D341Med (cell line): ENCODE results near the gene TRPM3.
A peak's percentile ranks its signal among the peaks of the same experiment; 100 is the strongest.

ENCODE experiments used
- DNase-seq: peaks from one replicate; pipeline ENCODE4 v3.0.0; 2012; ENCODE audit warnings: low spot score

TRPM3 gene

DNA sequence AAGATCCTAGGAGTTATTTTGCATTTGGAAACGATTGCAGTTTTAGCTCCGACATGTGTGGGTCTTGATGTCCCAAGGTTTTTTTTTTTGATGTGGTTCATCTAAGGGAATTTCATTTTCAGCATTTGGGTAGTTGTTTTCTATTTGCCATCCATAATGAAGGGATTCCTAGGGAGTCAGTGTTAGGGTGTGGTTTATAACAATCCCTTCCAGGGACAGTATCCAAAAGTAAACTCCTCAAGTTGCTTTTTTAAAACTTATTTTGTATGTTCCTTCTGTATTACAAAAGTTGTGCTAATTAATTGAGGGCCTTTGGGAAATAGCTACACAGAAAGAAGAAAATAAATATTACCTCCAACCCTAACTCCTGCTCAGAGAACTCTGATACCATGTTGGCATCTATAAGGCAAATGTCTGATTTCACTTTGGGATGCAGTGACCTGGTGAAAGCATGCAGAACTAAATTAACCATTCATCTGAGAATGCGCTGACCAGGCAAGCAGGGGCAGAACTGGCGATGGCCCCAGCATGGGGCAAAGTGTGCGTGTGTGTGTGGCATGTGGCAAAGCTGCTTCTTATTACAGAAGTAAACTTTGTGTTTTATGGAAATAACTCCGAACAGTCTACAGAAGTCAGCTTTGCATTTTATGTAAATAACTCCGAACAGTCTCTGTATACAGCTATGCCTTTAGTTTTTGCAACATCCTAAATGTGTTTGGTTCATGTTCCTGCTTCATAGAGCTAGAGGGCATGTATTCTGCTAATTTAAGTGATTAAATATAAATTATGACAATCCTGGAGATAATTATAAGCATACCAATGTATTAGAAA is 237.2 kb downstream of the TRPM3 start:
- DNase-seq: no peak

DNA sequence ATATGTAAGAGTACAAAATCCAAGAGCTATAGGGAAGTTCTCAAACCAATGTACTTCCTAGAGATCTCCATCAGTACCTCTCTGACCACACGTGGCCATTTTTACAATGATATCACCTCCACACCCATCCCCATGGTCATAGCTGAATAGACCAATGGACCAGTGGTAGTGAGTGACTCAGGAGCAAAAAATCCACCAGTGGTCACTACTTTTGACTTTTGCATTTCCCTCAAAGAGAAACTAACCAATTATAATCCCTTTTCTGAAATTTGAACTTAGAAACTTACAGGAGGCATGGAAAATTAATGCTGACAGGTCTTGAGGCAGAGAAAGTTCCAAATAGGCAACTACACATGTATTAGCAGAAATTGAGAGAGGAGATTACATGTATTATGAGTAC is 238.4 kb downstream of the TRPM3 start:
- no peak for DNase-seq

DNA sequence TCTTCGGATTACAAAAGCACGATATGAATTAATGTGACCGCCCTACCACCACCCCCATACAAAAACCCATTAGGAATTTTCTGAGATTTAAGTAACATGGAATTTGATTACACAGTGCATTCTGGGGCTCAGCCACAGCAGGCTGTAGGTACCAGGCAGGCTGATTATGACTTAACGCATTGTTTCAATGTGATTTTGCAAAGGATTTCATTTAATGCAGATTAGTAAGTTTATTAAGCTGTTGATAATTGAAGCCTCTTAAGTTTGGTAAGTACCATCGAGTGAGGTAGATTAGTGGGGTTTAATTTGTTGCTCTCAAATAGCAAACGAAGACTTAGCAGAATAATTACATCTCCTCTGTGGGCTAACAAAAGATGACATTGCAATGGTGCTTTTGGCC is 240.1 kb downstream of the TRPM3 start:
- peak; percentile 54 for DNase-seq

DNA sequence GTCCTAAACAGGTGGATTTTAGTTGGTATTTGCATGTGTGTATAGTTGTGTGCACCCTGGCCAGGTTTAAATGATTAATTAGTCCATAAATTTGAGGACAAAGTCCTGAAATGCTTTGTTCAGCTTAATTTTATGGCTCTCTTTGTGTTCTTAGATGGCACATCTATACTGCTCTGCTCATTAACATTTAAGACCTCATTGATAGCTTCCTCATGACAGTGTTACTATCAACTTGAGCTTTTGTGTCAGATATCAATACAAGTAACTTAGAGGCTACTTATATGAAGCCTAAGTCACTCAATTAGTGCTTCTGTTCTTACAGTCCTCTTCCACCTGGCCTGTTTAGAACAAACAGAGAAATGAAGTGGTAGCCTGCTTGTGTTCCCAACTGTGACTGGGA is 240.9 kb downstream of the TRPM3 start:
- no peak for DNase-seq

DNA sequence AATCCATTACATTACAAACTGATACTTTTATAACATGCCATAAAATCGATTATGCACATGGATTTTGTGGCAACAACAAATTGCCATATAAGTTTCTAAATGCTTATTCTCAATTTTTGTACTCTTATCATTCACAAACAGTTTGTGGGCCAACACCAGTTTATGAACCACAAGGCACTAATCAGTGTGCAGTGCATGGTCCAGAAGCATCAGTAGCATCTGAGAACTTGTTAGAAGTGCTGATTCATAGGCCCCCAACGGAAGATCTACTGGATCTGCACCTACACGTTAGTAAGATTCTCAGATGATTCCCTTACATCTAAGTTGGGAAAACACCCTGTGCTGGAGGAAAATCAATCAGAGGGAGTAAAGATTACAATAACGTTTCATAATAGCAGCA is 242.8 kb downstream of the TRPM3 start:
- no peak for DNase-seq

DNA sequence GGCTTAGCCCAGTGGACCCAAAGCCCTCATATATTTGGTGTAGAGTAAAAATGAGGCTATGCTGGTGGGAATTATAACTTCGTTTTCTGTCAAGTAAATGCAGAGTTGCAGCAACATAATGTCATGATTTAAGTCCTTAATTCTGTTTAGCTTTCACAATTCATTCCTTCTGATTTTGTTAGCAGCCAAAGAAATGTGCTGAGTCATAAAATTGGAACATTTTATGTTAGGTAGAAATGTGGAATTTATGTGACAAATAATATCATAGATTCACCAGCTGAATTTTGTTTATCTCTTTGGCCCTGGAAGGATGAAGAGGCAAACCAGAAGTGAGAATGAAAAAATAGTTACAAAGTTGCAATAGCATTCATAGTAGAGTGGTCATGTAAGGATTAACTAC is 247.0 kb downstream of the TRPM3 start:
- no peak for DNase-seq

DNA sequence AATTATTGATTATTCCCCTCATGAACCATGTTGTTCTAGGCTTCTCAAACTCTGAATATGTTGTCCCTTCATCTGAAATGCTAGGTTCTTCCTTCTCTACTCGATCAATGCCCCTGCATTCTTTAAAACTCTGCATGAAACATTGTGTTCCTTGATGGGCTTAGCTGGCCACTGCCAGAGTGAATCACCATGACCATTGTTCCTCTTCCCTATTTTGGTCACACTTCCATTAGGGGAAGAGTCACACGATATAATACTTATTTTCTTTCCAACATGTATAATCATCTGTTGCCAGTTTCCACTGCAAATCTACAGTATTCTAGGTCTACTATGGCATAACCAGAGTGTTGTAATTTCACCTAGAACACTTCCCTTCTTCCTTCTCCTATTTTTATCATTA is 247.9 kb downstream of the TRPM3 start:
- no peak for DNase-seq

DNA sequence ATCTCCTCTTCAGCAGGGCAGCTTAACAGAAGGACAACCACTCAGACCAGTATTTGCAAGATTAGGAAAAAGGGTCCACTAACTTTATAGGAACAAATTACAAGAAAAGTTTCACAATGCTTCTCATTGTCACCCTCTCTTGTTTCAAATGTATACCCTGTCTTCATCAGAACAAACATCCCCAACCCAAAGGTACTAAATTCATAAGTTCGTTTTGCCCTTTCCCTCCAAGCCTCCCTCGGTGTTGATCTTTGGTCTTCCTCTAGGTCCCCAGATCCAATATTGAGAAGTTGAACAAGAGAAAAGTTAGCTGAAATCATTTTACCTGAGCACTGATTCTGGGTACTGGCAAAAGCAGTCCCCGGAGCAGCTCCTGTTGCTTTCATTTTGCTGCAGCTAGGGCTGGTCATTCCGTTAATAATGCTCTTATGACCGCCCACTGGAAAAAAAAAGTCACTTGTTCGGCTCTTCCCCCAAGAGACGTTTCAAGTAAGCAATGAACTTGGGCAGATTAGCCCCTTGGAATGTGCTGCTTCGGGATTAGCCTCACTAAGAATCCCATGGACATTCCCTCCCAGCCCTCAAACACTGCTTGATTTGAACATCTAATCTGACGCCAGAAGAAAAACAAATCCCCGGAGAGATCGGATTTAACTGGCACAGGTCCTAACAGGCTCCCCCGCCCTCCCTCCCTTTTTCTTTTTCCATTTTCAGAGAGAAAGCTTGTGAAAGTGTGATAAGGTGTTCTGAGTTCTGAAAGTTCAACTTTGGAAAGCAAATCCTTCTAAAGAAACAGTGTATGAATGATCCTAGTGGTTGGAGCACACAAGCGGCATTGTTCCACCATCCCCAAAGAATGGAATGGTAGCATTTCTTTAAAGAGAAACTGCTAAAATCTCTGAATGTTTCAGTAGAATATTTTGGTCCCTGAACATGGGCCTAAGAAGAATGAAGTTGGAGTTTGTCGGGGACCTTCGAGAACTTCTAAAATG is 252.5 kb downstream of the TRPM3 start:
- peak; percentile 71 for DNase-seq

DNA sequence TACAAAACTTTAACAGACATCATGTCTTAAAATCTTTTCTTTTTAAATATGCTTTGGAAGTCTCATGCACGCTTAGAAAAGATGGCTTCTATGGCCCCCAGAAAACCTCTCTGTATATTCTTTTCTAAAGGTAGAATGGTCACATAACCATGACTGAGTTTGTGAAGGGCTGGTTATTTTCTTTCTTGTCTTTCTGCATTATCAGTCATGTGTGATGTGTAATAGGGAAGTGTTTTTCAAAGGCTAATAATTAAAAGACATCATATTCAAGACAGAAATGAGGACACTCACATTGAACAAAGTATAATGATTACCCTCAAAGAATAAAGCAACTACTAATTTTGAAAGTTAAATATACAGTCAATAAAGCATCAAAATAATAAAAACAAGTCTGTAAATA is 253.4 kb downstream of the TRPM3 start:
- no peak for DNase-seq

DNA sequence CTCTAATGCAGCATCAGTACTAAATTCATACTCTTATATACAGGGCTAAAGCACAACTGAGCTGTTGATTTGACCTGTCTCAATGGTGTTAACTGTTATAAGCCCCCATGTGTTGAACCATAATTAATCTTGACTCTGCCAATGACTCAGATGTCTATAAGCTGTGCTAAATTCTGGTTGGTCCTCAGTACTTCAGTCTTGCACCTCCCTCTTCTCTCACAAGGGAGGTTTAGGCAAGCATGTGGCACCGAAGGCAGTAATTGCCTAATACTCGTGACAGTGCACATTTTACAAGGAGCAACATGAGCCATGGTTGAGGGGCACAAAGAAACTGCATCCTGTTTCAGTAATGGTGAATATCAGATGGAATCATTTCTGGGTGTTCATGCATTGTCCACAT is 255.9 kb downstream of the TRPM3 start:
- no peak for DNase-seq

DNA sequence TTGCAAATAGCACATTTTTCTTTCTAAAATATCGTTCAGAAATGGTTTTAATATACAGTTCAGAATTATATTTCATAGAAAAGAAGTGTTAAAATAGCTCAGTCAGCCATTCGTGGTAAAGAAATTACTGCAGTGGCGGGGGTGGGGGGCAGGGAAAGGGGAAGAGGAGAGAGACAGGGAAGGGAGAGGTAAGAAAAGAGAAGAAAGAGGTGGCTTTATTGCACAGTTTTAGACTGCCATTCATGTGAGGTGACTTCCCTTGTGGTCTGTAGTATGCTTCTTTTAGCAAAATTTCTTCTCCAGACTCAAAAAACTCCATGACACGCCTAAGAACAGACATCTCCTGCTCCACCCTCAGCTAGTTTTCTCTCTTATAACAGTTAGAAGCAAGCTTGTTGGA is 259.6 kb downstream of the TRPM3 start:
- DNase-seq: no peak

DNA sequence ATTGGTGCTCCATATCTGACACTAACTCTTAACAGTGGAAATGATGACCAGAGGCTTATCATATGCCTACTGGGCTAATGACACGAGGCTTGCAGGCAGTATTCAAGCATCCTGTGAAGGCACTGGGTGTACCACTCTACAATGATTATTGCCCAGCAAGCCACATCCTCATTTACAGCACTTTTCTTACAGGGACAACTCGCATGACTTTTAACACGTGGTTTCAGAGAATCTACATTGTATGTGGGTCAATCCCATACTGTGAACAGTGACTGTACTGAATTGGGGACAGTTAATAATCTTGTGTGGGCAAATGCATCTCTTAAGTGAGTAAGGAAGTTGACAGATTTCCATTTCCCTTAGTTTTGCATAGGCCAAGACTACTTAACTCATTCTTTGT is 260.0 kb downstream of the TRPM3 start:
- no peak for DNase-seq

DNA sequence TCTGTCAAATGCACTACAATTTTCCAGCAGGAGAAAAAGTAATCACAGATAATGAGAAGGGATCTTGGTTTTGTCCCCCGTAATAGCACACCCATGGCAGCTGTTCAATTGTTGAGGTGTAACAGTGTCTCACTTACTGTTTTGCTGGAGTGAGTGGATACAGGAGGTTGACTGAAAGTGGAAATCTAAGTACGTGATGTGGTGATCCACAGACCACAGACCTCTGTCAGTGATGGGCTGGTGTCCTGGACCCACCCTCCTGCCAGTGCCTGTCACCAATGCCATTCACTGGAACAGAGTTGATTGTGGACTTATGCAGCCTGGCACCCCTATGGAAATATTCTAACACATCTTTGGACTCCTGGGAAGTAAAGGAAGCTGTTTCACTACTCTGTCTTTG is 261.7 kb downstream of the TRPM3 start:
- DNase-seq: no peak

DNA sequence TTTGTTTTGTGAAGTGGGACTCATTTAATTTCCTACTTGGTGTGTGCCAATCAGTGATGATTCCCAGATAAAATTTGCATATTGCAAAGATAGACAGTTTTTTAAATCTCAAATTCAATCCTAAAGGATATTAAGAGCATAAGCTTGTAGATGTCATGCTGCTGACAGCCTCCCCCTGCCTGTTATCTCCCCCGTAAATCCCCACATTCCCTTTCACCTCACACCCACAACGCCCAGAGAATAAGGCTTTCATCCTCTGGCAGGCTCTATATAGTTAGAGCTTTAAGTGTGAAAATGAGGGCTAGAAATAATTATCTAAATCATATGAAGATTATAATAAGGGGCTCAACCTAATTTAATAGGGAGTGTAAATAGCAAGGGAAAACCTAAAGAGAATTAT is 265.0 kb downstream of the TRPM3 start:
- no peak for DNase-seq

DNA sequence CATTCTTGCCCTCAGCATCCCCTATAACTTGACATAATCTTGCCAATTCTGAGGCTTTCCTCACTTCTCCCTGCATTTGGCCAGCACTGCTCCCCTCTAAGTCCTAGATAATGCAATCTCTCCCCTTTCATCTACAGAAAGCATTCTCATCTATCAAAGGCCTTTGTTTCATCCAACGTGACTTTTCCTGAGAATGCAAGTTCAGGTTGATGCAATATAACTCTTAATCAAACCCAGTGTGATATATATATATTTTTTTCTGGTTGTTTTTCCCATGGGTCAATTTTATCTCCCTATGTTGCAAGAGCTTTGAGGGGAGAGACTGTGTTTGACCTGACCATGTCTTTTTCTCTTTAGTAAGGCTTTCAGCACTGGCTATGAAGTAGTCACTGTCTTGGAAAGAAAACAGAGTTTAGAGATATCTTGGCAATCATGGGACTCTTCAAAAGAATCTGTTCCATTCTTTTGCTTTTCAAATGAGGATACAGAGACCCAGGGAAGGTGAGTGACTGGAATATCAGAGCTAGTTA is 268.6 kb downstream of the TRPM3 start:
- DNase-seq: no peak

DNA sequence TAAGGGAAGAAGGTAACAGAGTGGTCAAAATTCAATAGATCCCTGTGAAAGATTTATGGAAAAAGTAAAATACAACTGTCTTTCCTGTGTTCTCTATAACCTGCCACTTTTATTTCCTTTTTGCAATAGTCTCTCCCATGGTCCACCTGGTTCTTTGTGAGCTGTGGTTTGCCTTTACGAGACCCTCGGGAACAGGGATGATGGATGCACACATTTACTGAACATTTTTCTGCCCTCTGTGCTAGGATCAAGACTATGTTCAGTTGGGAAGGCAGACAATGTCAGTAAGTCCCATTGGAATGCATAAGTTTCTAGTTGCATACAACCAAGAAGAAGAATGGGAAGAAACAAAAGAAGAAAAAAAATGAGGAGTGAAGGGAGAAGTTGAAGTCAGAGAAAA is 281.2 kb downstream of the TRPM3 start:
- DNase-seq: no peak

DNA sequence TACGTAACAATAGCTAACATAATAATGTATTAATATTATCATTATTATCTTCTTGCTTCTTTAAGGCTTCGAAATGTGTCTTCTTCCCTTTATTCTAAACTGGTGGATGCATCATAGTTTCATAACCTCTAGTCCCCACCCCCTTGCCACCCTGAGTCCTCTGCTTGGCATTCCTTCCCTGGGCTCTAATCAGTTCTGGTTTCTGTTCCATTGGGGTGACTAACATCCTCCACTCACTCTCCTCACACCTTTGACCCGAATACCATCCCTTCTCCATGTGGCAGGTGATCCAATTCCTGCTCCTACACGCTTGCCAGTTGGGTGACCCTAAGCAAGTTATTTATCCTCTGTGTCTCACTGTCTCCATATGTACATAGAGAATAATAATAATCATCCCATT is 286.1 kb downstream of the TRPM3 start:
- no peak for DNase-seq

DNA sequence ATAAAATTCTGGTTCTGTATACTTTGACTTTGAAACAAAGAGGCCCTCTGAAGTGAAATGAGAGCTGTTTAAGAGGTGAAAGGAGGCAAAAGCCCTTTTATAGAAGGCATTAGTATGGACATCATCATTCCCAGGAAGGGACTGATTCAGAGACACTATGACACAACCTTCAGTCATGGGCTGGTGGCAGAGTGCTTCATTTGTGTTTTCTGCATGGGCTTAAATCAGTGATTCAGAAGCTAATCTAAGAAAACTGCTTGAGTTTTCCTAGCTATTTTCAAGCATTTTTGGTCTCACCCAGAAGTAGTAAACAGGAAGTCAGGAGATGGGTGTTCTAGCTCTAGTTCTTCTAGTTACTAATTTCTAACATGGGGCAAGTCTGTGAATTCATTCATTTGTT is 288.9 kb downstream of the TRPM3 start:
- DNase-seq: no peak

DNA sequence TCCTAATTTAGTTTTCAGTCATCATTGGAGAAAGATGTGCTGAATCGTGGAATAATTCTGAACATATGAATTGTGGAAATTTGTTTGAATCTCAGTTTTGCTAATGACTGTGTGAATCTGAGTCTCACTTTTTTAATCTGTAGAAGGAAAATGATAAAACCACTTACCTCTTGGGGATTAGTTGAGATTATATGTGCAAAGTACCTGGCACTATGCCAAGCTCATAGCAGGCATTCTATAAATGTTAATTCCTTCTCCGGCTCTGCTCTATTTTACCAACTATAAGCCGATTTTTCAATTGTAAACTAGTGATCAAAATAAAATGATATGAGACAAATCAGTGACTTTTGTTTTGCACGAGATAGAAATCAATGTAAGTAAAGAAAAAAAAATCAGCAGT is 290.8 kb downstream of the TRPM3 start:
- no peak for DNase-seq

DNA sequence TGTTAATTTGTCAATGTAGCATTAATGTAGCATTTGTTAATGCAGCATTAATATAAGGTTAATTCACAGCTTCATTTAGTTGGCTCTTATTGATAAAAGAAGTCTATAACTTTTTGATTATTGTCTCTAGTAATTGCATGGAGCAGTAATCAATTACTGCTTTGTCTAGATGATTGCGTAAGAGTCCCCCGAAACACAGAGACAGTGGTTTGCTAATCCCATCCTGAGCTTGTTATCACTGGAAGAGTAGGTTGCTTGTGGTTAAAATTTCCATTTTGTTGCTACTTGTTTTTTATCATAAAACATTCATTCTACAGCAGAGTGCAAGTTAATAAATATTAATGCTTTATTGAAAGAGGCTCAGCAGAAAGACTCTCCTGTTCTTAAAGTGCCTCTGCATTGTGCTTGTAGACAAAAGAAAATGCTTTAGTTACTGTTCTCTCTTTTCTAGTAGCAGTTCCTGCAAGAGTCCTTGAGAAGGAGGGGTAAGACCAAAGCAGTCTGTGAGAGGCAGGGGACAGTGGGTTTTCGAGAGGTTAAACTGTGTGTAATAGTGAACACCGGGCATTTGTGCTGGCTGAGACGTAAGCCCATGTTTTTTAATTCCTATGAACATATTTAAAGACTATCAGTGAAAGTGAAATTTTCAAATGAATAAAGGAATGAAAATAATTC is 291.7 kb downstream of the TRPM3 start:
- no peak for DNase-seq

DNA sequence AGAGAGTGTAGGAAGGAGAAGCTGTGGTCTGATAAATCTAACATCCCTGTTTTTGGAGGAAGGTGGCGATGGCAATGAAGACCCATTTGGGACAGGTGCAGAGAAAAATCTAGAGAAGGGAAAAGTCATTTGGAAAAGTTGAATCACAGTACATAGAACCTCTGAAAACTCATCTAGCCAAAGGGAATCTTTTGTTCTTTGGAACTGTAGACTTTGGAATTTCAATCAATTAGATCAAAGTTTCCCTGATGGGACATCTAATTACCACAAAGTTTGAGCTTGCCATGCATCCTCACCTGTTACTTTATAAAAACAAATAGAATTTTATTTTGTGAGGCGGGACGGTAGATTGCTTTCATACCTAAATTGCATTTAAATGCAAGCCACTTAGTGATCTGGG is 294.9 kb downstream of the TRPM3 start:
- DNase-seq: no peak

DNA sequence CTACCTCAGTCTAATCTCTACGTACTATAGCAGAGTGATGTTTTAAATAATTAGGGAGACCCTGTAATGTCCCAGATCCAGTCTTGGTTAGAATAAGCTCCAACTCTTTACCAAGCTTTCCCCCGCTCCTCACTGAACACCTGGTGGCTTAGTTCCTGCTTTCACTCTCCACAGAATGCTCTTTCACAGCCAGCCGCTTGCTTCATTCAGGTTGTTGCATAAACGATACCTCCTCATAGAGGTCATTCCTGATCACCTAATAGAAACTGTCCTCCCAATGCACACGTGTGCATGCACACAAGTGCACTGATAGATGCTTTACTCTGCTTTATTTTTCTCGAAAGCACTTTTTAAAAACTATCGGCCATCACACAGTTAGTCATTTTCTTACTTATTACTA is 298.1 kb downstream of the TRPM3 start:
- no peak for DNase-seq
